C1 segment of cervical spinal cord (tissue), 14 donors: ENCODE results near the gene DGCR2.
"Not testable (repeated sequence)": the region's sequence is repeated elsewhere in the genome, so short reads cannot be mapped to it uniquely, and the experiment has no call there.

Experiments used
- DNase-seq, 14 donors: peaks; one replicate each; lab custom pipeline; 2025; lab: John Stamatoyannopoulos, UW

Gene DGCR2

GRCh38 chr22:19061471-19062138, 60.6 kb downstream of the DGCR2 start:
- no peak for DNase-seq

- DNase-seq: no peak
Measured at GRCh38 chr22:19060356-19061009, 61.7 kb downstream of the DGCR2 start.

GRCh38 chr22:19059481-19060278, 62.5 kb downstream of the DGCR2 start:
- DNase-seq: no peak

GRCh38 chr22:19058713-19059451, 63.3 kb downstream of the DGCR2 start:
- no peak for DNase-seq

DNA sequence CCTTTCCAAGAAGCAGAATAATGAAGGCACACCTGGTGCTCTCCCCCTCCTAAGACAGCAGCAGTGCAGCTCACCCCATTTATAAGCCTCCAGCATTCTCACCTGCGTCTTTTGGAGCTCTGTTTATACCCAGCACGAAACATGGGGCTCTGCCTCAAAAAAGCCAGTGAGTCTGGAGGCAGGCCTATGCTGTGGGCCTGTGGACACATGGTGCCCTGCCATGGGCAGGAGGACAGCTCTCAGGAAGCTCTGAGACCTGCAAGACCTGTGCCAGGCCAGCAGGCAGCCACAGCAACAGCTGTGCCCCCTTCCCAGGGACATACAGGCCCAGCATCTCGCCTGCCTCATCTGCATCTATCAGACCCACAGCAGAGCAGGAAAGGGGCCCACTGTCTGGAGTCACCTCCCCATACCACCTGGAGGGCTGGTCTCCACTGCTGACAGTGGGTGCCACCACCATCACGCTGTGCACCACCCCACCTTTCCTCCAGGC, 64.2 kb downstream of the DGCR2 start:
- no peak for DNase-seq

DNA sequence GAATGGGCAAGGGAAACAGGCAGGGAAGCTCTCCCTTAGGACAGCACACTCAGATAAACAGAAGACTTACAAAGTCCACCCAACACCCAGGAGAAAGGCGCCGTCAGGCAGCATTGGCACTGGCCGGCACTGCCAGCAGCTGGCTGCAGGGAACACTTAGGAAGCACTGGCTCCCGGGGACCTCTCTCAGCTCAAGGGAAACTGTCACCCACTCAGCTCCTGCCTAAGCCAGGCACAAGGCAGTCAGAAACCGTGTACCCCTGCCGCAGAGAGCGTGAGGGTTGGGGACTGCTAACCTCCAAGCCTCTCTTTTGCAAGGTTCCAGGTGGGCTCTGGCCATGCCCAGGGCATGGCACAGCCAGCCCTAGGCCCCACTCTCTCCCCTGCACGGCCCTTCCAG, 64.7 kb downstream of the DGCR2 start:
- DNase-seq: no peak

GRCh38 chr22:19056951-19057401, 65.2 kb downstream of the DGCR2 start:
- DNase-seq: no peak

GRCh38 chr22:19055801-19056200, 66.4 kb downstream of the DGCR2 start:
- DNase-seq: no peak

- no peak for DNase-seq
Measured at GRCh38 chr22:19052941-19053541, 69.2 kb downstream of the DGCR2 start.

GRCh38 chr22:19051381-19052072, 70.7 kb downstream of the DGCR2 start:
- DNase-seq: no peak

- not testable (repeated sequence) for DNase-seq
Measured at GRCh38 chr22:19050847-19051246, 71.4 kb downstream of the DGCR2 start.

- DNase-seq: no peak
Measured at GRCh38 chr22:19050117-19050516, 72.1 kb downstream of the DGCR2 start.

- DNase-seq: no peak
Measured at GRCh38 chr22:19048531-19048930, 73.7 kb downstream of the DGCR2 start.

DNA sequence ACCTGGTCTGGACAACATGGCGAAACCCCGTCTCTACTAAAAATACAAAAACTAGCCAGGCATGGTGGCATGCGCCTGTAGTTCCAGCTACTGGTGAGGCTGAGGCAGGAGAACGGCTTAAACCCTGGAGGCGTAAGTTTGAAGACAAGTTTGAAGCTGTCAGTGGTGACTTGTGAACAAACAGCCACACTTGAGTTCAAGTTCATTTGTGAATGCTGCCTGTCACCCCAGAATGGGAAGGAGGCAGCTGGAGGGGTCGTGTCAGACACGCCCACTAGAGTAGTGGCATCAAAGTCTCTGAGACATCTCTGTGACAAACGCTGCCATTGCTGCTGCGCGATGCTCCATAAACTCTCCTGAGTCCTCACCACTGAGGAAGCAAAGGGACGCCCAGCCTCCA, 74.2 kb downstream of the DGCR2 start:
- no peak for DNase-seq

- no peak for DNase-seq
Measured at GRCh38 chr22:19046719-19047609, 75.2 kb downstream of the DGCR2 start.

GRCh38 chr22:19046287-19046686, 75.9 kb downstream of the DGCR2 start:
- DNase-seq: no peak

DNA sequence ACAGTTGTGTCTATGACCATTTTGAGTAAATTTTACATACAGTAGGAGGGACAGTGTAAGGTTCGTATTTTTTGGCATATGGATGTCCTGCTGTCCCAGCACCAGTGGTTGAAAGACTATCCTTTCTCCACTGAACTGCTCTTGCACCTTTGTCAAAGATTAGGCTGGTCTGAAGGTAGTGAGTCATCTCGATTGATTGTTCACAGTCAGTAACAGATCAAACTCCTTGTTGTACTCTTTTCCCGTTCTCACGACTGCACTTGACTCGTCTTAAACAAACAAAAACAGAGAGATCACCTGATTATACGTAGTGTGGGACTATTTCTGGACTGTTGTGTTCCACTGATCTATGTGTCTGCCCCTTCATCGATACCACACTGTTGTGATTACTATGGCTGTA, 77.1 kb downstream of the DGCR2 start:
- DNase-seq: no peak

DNA sequence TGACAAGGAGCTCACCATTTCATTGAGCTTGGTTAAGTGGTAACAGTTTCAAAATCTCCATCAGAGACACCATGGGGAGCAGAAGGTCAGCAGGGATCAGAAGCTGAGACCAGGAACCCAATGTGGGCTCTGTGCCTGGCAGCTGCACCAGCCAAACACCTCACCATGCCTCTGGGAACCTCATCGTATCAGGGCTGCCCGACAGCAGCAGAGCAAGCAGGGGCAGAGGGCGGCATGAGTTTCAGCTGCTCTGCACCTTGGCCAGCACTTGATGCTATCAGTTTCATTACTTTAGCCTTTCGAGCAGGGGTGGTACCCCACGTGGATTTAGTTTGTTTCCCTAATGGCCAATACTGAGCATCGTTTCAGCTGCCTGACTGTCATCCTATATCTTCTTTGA, 77.8 kb downstream of the DGCR2 start:
- DNase-seq: no peak
